A549 (cell line): Measurements from ENCODE around the gene CLRN1. TPM values are rescaled to one million over a fixed set of nuclear protein-coding genes. Genes with fewer than 3 reads are reported as not detected.

Experiments
- ATAC-seq, 2 experiments: fragments of 200-7000 bp in 1 of 2; fragments of >200 bp in 1 of 2; cut with Nextera tagmentation in 1 of 2; cut with Tn5 transposase in 1 of 2; 3 replicates each; pipeline versions ENCODE4 v1.8.0 to v1.9.1; 2018 to 2020; ENCODE audit warnings: mild to moderate bottlenecking in 1 of 2, moderate library complexity in 1 of 2
- CTCF ChIA-PET: fragments of 300-600 bp; sonication (Branson Sonifier 250); formaldehyde crosslinking; extraction: SDS; loops from one replicate; lab custom pipeline; 2021; ENCODE audit warnings: antibody characterized with exemption, inconsistent platforms; lab: Yijun Ruan, JAX
- POLR2A ChIA-PET: fragments of 350-600 bp; formaldehyde crosslinking; extraction: SDS; loops from one replicate; lab custom pipeline; 2021; ENCODE audit warnings: antibody characterized with exemption, inconsistent platforms; lab: Yijun Ruan, JAX
- DNase-seq, 2 experiments: peaks; one replicate each; pipeline versions ENCODE4 v3.0.0 to v3.0.0-alpha.2; 2011 to 2016; ENCODE audit warnings: low read depth in 1 of 2, low spot score in 1 of 2
- FAIRE-seq: peaks from 2 replicates; lab custom pipeline; 2011; peaks lifted over from hg19 to GRCh38; lab: Jason Lieb, UNC
- H3K27ac ChIP-seq, 2 experiments: fragments of >200 bp; sonication (Bioruptor Twin); formaldehyde crosslinking; 3 replicates each; pipeline ENCODE4 v1.5.1; 2016 to 2017
- H3K4me1 ChIP-seq: fragments of >200 bp; sonication (Bioruptor Twin); formaldehyde crosslinking; 3 replicates; pipeline ENCODE4 v1.6.1; 2016
- H3K4me2 ChIP-seq: fragments of >200 bp; sonication (Bioruptor Twin); formaldehyde crosslinking; 3 replicates; pipeline ENCODE4 v1.6.1; 2016
- H3K4me3 ChIP-seq: fragments of >200 bp; sonication (Bioruptor Twin); formaldehyde crosslinking; 3 replicates; pipeline ENCODE4 v1.5.1; 2016
- H3K9me3 ChIP-seq: fragments of >200 bp; sonication (Bioruptor Twin); formaldehyde crosslinking; 3 replicates; pipeline ENCODE4 v1.6.1; 2016
- CBX8 ChIP-seq: fragments of 200-600 bp; sonication (generic); IDR thresholded peaks from 2 replicates; pipeline ENCODE4 v1.6.1; 2016
- EP300 ChIP-seq, 2 experiments: fragments of >200 bp; sonication (Bioruptor Twin); formaldehyde crosslinking; IDR thresholded peaks; 2 replicates in 1 of 2; 3 replicates in 1 of 2; pipeline ENCODE4 v1.6.1; 2016 to 2017
- FOXS1 ChIP-seq: fragments of 250-450 bp; sonication (Bioruptor Pico); IDR thresholded peaks from 2 replicates; pipeline ENCODE4 v1.5.0; 2020; ENCODE audit warnings: mild to moderate bottlenecking, moderate library complexity
- GATA3 ChIP-seq: IDR thresholded peaks from 2 replicates; pipeline ENCODE4 v1.6.1; 2012; ENCODE audit warnings: borderline replicate concordance
- HOXA7 ChIP-seq: fragments of 250-450 bp; sonication (Bioruptor Pico); IDR thresholded peaks from 2 replicates; pipeline ENCODE4 v1.5.0; 2020; ENCODE audit warnings: mild to moderate bottlenecking, moderate library complexity
- JUN ChIP-seq, 2 experiments: fragments of >200 bp; sonication (Bioruptor Twin); formaldehyde crosslinking; IDR thresholded peaks; 2 replicates in 1 of 2; 3 replicates in 1 of 2; pipeline ENCODE4 v1.6.1; 2016 to 2017
- MAZ ChIP-seq: fragments of 150-350 bp; IDR thresholded peaks from 2 replicates; pipeline ENCODE4 v1.6.1; 2014; ENCODE audit warnings: antibody characterized with exemption, low read depth, low read length, borderline replicate concordance
- MYC ChIP-seq: IDR thresholded peaks from 2 replicates; pipeline ENCODE4 v1.6.1; 2012; ENCODE audit warnings: mild to moderate bottlenecking, inconsistent platforms, low read length, improper control_type of control experiment, borderline replicate concordance
- PHF8 ChIP-seq: fragments of 200-600 bp; sonication (generic); IDR thresholded peaks from 2 replicates; pipeline ENCODE4 v1.6.1; 2016; ENCODE audit warnings: low read depth, mild to moderate bottlenecking, antibody characterized with exemption, moderate library complexity, borderline replicate concordance
- RCOR1 ChIP-seq: fragments of 150-350 bp; IDR thresholded peaks from 2 replicates; pipeline ENCODE4 v1.6.1; 2014; ENCODE audit warnings: antibody characterized with exemption, low read length, low read depth
- SMC3 ChIP-seq: fragments of >200 bp; sonication (Bioruptor Twin); formaldehyde crosslinking; IDR thresholded peaks from 3 replicates; pipeline ENCODE4 v1.6.1; 2018; ENCODE audit warnings: inconsistent platforms
- ZC3H11A ChIP-seq: fragments of 450-650 bp; IDR thresholded peaks from 2 replicates; pipeline ENCODE4 v1.6.1; 2014; ENCODE audit warnings: antibody characterized with exemption, mild to moderate bottlenecking
- ZFP36 ChIP-seq: fragments of 450-650 bp; IDR thresholded peaks from 2 replicates; pipeline ENCODE4 v1.6.1; 2014; ENCODE audit warnings: borderline replicate concordance; ENCODE audit not compliant: partially characterized antibody
- ZSCAN20 ChIP-seq: fragments of 250-450 bp; sonication (Bioruptor Pico); IDR thresholded peaks from 2 replicates; pipeline ENCODE4 v1.8.0; 2022; ENCODE audit warnings: mild to moderate bottlenecking, moderate library complexity
- WGBS: methylation state at CpG from one replicate; pipeline ENCODE4 v1.1.6; 2017; ENCODE audit errors: missing lambda C conversion rate; 5-methylcytosine and 5-hydroxymethylcytosine counted together
- polyA plus RNA-seq, 4 experiments: library from polyadenylated mRNA; depleted of rRNA in 3 of 4; stranded (reverse); fragments of >200 nt; fragmentation: RNase III in 1 of 4; extraction: RNeasy Plus Mini Kit Qiagen cat#74134 plus additional on column Dnase treatment in 1 of 4; gene quantifications; 2 replicates in 3 of 4; 3 replicates in 1 of 4; pipeline ENCODE4 v1.2.3, GENCODE V29; 2011 to 2017
- TF ChIP-seq, protein P1 (sequence below): fragments of >200 bp; sonication (Bioruptor Twin); formaldehyde crosslinking; IDR thresholded peaks from 2 replicates; pipeline ENCODE4 v1.6.1; 2016
- TF ChIP-seq, protein P2 (sequence below): IDR thresholded peaks from 2 replicates; pipeline ENCODE4 v1.6.1; 2012
- TF ChIP-seq, protein P3 (sequence below): fragments of >200 bp; sonication (Bioruptor Twin); formaldehyde crosslinking; IDR thresholded peaks from 3 replicates; pipeline ENCODE4 v1.5.1; 2016
- TF ChIP-seq, protein P4 (sequence below): IDR thresholded peaks from 2 replicates; pipeline ENCODE4 v1.6.1; 2012
- TF ChIP-seq, protein P5 (sequence below): fragments of 150-350 bp; IDR thresholded peaks from 2 replicates; pipeline ENCODE4 v1.6.1; 2014; ENCODE audit warnings: low read depth, mild to moderate bottlenecking, low read length

The CLRN1 gene
- polyA plus RNA-seq, 2 of the 4 experiments (the other 2 are of a cell fraction), result not detected

DNA sequence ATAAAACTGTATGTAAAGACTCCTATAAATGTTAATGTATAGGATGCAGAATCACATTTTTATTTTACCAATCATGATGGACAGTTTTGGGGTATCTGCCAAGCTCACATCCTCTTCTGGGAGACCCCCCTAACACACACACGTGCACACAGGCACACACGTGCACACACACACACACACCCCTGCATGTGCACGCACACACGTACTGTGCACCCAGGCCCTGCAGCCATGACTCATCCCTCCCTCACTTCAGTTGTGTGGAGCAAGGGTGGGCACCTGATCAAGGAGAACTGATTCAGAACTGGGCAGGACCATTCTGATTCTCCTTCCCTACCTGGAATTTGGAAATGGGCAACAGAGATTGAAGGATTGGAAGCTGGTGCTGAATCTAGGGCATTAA, 51.3 kb downstream of the CLRN1 start:
- no peak for DNase-seq
- 31% methylated on average over 4 of the region's 4 CpGs for WGBS
- FAIRE-seq, result no peak

DNA sequence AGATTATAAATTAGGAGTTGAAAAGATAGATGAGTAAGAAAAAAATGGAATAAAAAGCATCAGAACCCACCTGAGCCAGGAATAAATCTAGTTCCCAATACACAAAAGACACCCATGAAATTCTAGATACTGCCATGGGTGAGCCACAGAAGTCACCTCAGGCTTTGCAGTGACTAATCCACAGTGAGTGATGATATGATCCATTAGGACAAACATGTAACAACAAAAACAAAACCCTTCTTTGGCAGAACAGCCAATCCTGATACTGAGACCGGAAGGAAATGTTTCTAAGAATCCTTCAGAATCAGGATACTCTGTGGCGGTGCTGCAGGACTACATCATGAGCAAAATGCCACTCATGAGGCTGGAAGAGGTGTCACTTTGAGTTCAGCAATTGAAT, 52.3 kb downstream of the CLRN1 start:
- no peak overlapping the region for H3K4me2 ChIP-seq
- H3K9me3 ChIP-seq, result no peaks in the 10 kb centered on the region
- DNase-seq (no peak), ATAC-seq (no peak), FAIRE-seq (no peak)
- CTCF ChIA-PET, result no interaction called here
- no peak overlapping the region for H3K27ac ChIP-seq
- POLR2A ChIA-PET, result no interaction called here
- 37% methylated on average over 2 of the region's 2 CpGs for WGBS
- no peaks in the 10 kb centered on the region for H3K4me1 ChIP-seq
- no peak for TF ChIP-seq MYC
- TF ChIP-seq PHF8, result no peak
- TF ChIP-seq EP300 (IDR thresholded peaks at IDR 0.05), result no peak
- no peak for TF ChIP-seq ZSCAN20 (CRISPR knock-in tag)
- TF ChIP-seq, protein P1, sequence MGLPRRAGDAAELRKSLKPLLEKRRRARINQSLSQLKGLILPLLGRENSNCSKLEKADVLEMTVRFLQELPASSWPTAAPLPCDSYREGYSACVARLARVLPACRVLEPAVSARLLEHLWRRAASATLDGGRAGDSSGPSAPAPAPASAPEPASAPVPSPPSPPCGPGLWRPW, result no peak
- TF ChIP-seq CBX8, result no peak
- TF ChIP-seq RCOR1, result no peak
- H3K4me3 ChIP-seq, result no peak overlapping the region

More for the DNA sequence above, 51.3 kb downstream of the CLRN1 start:
- ATAC-seq, result no peak
- no peaks in the 10 kb centered on the region for H3K4me1 ChIP-seq
- no peak overlapping the region for H3K4me2 ChIP-seq
- TF ChIP-seq HOXA7 (CRISPR knock-in tag) (no peak), ZFP36 (no peak), MAZ (no peak), GATA3 (no peak), FOXS1 (CRISPR knock-in tag) (no peak), ZC3H11A (no peak), SMC3 (no peak)
- TF ChIP-seq, protein P2, sequence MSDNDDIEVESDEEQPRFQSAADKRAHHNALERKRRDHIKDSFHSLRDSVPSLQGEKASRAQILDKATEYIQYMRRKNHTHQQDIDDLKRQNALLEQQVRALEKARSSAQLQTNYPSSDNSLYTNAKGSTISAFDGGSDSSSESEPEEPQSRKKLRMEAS, result no peak
- TF ChIP-seq, protein P3, sequence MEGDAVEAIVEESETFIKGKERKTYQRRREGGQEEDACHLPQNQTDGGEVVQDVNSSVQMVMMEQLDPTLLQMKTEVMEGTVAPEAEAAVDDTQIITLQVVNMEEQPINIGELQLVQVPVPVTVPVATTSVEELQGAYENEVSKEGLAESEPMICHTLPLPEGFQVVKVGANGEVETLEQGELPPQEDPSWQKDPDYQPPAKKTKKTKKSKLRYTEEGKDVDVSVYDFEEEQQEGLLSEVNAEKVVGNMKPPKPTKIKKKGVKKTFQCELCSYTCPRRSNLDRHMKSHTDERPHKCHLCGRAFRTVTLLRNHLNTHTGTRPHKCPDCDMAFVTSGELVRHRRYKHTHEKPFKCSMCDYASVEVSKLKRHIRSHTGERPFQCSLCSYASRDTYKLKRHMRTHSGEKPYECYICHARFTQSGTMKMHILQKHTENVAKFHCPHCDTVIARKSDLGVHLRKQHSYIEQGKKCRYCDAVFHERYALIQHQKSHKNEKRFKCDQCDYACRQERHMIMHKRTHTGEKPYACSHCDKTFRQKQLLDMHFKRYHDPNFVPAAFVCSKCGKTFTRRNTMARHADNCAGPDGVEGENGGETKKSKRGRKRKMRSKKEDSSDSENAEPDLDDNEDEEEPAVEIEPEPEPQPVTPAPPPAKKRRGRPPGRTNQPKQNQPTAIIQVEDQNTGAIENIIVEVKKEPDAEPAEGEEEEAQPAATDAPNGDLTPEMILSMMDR, result no peak
- POLR2A ChIA-PET, result no interaction called here
- no peaks in the 10 kb centered on the region for H3K9me3 ChIP-seq
- CTCF ChIA-PET, result interaction anchor here (0.6 kb wide), 1 partner anchor 339 kb away, joined by 3 read pairs; no protein-coding TSS in a partner anchor
- H3K4me3 ChIP-seq, result no peak overlapping the region
- H3K27ac ChIP-seq, result no peak overlapping the region

DNA sequence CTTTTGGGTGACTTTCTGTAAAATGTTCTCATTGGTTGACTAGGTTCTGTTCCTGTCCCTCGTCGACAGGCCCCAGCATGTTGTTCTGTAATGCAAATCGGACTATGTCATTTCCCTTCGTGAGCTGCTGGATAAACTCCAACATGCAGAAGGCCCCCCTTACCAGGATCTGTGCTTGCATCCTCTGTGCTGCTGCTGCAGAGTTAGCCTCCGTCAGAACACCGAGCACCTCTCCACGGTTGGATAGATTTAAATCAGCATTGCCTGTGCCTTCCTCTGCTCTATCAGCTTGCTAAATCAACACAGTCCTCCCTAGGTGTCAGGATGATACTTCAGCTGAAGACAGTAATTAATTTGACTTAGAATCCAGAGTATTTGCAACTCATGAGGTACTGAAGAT, 54.6 kb downstream of the CLRN1 start:
- ATAC-seq, result no peak
- FAIRE-seq, result no peak
- H3K27ac ChIP-seq, result no peak overlapping the region

More for the DNA sequence above, 54.6 kb downstream of the CLRN1 start:
- Histone ChIP-seq H3K4me1 (no peaks in the 10 kb centered on the region), H3K4me3 (no peak overlapping the region), H3K4me2 (no peak overlapping the region), H3K9me3 (no peaks in the 10 kb centered on the region)
- ChIA-PET POLR2A (no interaction called here), CTCF (interaction anchor here (0.8 kb wide), 1 partner anchor 228 kb away, joined by 3 read pairs; no protein-coding TSS in a partner anchor)
- no peak for DNase-seq
- WGBS, result 7% methylated on average over 7 of the region's 7 CpGs
- TF ChIP-seq, protein P4, sequence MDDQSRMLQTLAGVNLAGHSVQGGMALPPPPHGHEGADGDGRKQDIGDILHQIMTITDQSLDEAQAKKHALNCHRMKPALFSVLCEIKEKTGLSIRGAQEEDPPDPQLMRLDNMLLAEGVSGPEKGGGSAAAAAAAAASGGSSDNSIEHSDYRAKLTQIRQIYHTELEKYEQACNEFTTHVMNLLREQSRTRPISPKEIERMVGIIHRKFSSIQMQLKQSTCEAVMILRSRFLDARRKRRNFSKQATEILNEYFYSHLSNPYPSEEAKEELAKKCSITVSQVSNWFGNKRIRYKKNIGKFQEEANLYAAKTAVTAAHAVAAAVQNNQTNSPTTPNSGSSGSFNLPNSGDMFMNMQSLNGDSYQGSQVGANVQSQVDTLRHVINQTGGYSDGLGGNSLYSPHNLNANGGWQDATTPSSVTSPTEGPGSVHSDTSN, result no peak
- no peak for TF ChIP-seq JUN (IDR thresholded peaks at IDR 0.05)
- TF ChIP-seq, protein P5, sequence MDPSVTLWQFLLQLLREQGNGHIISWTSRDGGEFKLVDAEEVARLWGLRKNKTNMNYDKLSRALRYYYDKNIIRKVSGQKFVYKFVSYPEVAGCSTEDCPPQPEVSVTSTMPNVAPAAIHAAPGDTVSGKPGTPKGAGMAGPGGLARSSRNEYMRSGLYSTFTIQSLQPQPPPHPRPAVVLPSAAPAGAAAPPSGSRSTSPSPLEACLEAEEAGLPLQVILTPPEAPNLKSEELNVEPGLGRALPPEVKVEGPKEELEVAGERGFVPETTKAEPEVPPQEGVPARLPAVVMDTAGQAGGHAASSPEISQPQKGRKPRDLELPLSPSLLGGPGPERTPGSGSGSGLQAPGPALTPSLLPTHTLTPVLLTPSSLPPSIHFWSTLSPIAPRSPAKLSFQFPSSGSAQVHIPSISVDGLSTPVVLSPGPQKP, result no peak
